Lung (tissue), 12 donors: Measurements from ENCODE around the gene ZSCAN4. TPM values are rescaled to one million over a fixed set of nuclear protein-coding genes. Genes with fewer than 3 reads are reported as not detected.

ENCODE experiments used
- ATAC-seq: fragments of 200-7000 bp; cut with Tn5 transposase; one replicate; pipeline ENCODE4 v1.9.1; 2020; ENCODE audit warnings: moderate number of reproducible peaks; ENCODE audit not compliant: insufficient read depth, low FRiP score
- DNase-seq, 3 donors: peaks; one replicate each; pipeline ENCODE4 v3.0.0-alpha.2; 2013 to 2017
- H3K27ac ChIP-seq, 2 donors: one replicate each; pipeline ENCODE4 v1.5.1; 2013; ENCODE audit warnings: mild to moderate bottlenecking in 2 of 2, moderate library complexity in 2 of 2, control low read depth in 1 of 2, inconsistent platforms in 1 of 2, low read depth in 1 of 2, low read length in 1 of 2
- H3K27me3 ChIP-seq, 3 donors: one replicate each; pipeline ENCODE4 v1.5.1; 2013; ENCODE audit warnings: low read length in 2 of 3; ENCODE audit not compliant: control insufficient read depth in 3 of 3, insufficient read depth in 3 of 3
- H3K36me3 ChIP-seq, 4 donors: one replicate each; pipeline ENCODE4 v1.5.1; 2013; ENCODE audit warnings: low read length in 4 of 4, mild to moderate bottlenecking in 1 of 4, moderate library complexity in 1 of 4; ENCODE audit not compliant: control insufficient read depth in 4 of 4, insufficient read depth in 4 of 4
- H3K4me1 ChIP-seq, 5 donors: one replicate each; pipeline ENCODE4 v1.5.1; 2013; ENCODE audit warnings: low read length in 5 of 5, mild to moderate bottlenecking in 2 of 5, moderate library complexity in 1 of 5; ENCODE audit not compliant: control insufficient read depth in 5 of 5, insufficient read depth in 5 of 5
- H3K4me3 ChIP-seq: one replicate; pipeline ENCODE4 v1.5.1; 2013; ENCODE audit warnings: mild to moderate bottlenecking, control low read depth, moderate library complexity
- H3K9ac ChIP-seq, 2 donors: one replicate each; pipeline ENCODE4 v1.5.1; 2013; ENCODE audit warnings: low read length in 2 of 2, control low read depth in 1 of 2; ENCODE audit not compliant: insufficient read depth in 1 of 2
- H3K9me3 ChIP-seq, 4 donors: one replicate each; pipeline ENCODE4 v1.5.1; 2013; ENCODE audit warnings: low read length in 3 of 4, mild to moderate bottlenecking in 1 of 4, moderate library complexity in 1 of 4; ENCODE audit not compliant: control insufficient read depth in 4 of 4, insufficient read depth in 3 of 4
- WGBS, 2 donors: extraction: QIAGEN DNeasy Blood & Tissue Kit; methylation state at CpG; one replicate each; pipeline ENCODE4 v1.1.7; 2013; 5-methylcytosine and 5-hydroxymethylcytosine counted together
- polyA plus RNA-seq, 2 donors: library from polyadenylated mRNA; stranded (reverse); fragments of 200-250 nt; gene quantifications; one replicate each; pipeline ENCODE4 v1.2.1, GENCODE V29; 2013
- total RNA-seq, 2 donors: library from RNA; depleted of rRNA in 1 of 2; stranded (reverse); fragments of >200 nt in 1 of 2; gene quantifications; one replicate each; pipeline ENCODE4 v1.2.1, GENCODE V29; 2014 to 2021
- TF ChIP-seq, protein P1 (sequence below): IDR thresholded peaks from 2 replicates; pipeline ENCODE4 v1.5.1; 2012; ENCODE audit warnings: mild to moderate bottlenecking; ENCODE audit errors: control extremely low read depth, extremely low read depth
- donor health status: control.
- donor health status: control.
- donor health status: Bipolar disorder and iron deficiency.
- donor health status: healthy.
- donor health status: DM: yes; HTN: yes; CAD: no.

Gene ZSCAN4
- total and polyA plus RNA-seq, 4 donors: 0.07 to 0.21 (median 0.14) TPM; not detected in 1

DNA sequence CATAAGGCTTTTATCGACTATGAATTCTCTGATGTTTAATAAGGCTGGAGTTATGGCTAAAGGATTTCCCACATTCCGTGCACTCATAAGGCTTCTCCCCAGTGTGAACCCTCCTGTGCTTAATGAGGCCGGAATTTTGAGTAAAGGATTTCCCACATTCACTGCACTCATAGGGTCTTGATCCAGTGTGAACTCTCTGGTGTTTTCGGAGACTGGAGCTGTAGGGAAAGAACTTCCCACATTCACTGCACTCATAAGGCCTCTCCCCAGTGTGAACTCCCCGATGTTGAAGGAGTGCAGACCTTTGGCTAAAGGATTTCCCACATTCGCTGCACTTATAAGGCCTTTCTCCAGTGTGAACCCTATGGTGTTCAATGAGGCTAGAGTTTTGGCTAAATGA, 32.9 kb downstream of the ZSCAN4 start:
- 97% methylated on average over 6 of the region's 6 CpGs for WGBS, 2 donors
- Histone ChIP-seq H3K4me1 (peaks cover 0 to 3% (median 0%) of the 10 kb centered on the region in 5 donors), H3K9ac (no peak overlapping the region), H3K27me3 (no peaks in the 10 kb centered on the region), H3K36me3 (peaks cover 6 to 80% (median 59%) of the 10 kb centered on the region in 4 donors), H3K4me3 (no peak overlapping the region), H3K27ac (no peak overlapping the region), H3K9me3 (peaks cover 0 to 63% (median 47%) of the 10 kb centered on the region in 4 donors)
- TF ChIP-seq, protein P1, sequence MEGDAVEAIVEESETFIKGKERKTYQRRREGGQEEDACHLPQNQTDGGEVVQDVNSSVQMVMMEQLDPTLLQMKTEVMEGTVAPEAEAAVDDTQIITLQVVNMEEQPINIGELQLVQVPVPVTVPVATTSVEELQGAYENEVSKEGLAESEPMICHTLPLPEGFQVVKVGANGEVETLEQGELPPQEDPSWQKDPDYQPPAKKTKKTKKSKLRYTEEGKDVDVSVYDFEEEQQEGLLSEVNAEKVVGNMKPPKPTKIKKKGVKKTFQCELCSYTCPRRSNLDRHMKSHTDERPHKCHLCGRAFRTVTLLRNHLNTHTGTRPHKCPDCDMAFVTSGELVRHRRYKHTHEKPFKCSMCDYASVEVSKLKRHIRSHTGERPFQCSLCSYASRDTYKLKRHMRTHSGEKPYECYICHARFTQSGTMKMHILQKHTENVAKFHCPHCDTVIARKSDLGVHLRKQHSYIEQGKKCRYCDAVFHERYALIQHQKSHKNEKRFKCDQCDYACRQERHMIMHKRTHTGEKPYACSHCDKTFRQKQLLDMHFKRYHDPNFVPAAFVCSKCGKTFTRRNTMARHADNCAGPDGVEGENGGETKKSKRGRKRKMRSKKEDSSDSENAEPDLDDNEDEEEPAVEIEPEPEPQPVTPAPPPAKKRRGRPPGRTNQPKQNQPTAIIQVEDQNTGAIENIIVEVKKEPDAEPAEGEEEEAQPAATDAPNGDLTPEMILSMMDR: no peak
- ATAC-seq: no peak
- no peak for DNase-seq

GRCh38 chr19:57706346-57706745, 37.6 kb downstream of the ZSCAN4 start:
- no peak overlapping the region for H3K9ac ChIP-seq
- peaks cover 0 to 78% (median 42%) of the 10 kb centered on the region in 4 donors for H3K9me3 ChIP-seq
- H3K27ac ChIP-seq: no peak overlapping the region
- no peak for DNase-seq
- H3K36me3 ChIP-seq: peaks cover 5 to 61% (median 41%) of the 10 kb centered on the region in 4 donors
- no peak for ATAC-seq
- H3K4me1 ChIP-seq: peaks cover 0 to 18% (median 3%) of the 10 kb centered on the region in 5 donors
- TF ChIP-seq, protein P1: no peak
- no peaks in the 10 kb centered on the region for H3K27me3 ChIP-seq
- H3K4me3 ChIP-seq: no peak overlapping the region
- WGBS, 2 donors: 96 to 97% methylated on average over 1 of the region's 1 CpG

DNA sequence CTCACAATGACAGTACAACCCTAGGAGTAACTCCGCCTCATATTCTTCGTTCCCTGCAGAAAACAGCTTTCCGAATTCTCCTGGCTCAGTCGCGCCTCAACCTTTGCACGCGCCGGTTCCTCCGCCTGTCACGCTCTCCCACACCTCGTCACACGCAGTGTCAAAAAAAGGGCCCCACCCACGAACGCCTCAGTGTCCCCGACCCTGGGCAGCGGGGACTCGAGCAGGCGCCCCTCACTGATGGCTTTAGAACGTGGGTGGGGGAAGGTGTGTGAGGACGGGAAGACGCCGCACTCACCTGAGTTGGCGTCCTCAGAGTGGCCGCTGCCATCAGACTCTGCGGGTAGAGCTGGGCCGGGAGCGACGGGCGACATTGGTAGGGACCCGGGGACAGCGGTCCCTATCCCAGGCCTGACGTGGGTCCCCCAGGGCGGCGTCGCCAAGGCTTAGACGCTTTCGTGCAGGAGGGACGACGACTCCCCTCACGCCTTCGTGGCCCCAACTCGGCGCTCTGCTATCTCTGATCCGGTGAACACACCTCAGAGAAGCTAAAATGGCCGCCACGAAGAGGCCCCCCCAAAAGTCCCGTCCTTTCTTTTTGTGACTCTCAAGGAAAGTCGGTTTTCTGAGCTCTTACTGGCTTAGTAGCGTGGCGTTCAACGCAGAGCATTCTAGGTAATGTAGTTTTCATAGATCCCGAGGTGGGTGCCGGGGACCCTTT, 40.1 kb downstream of the ZSCAN4 start, which contains the start of gene ZNF154:
Gene ZNF154, minus strand, starts transcription at position 564 of the 721 bp plus-strand sequence. Its CDS starts 233 bp downstream, at position 331.
- WGBS, 2 donors: 0 to 3% methylated on average over 53 of the region's 53 CpGs
- TF ChIP-seq, protein P1: no peak
- DNase-seq (peak; percentile 89 to 95 (median 95)), ATAC-seq (no peak)
- H3K4me1 ChIP-seq: peaks cover 0 to 18% (median 3%) of the 10 kb centered on the region in 5 donors
- peaks cover 0 to 64% (median 25%) of the 10 kb centered on the region in 4 donors for H3K9me3 ChIP-seq
- no peaks in the 10 kb centered on the region for H3K27me3 ChIP-seq
- peak within 1 kb of the TSS; percentile 50 to 88 for H3K27ac ChIP-seq
- H3K9ac ChIP-seq: peak within 1 kb of the TSS; percentile 63 to 93
- peaks cover 0 to 40% (median 22%) of the 10 kb centered on the region in 4 donors for H3K36me3 ChIP-seq
- peak within 1 kb of the TSS; percentile 56 for H3K4me3 ChIP-seq
